ENCODE results near the gene ZNF691.

GRCh38 chr1:42797979-42798378 is 48.4 kb upstream of the ZNF691 start:
- TF ChIP-seq, protein P1, sequence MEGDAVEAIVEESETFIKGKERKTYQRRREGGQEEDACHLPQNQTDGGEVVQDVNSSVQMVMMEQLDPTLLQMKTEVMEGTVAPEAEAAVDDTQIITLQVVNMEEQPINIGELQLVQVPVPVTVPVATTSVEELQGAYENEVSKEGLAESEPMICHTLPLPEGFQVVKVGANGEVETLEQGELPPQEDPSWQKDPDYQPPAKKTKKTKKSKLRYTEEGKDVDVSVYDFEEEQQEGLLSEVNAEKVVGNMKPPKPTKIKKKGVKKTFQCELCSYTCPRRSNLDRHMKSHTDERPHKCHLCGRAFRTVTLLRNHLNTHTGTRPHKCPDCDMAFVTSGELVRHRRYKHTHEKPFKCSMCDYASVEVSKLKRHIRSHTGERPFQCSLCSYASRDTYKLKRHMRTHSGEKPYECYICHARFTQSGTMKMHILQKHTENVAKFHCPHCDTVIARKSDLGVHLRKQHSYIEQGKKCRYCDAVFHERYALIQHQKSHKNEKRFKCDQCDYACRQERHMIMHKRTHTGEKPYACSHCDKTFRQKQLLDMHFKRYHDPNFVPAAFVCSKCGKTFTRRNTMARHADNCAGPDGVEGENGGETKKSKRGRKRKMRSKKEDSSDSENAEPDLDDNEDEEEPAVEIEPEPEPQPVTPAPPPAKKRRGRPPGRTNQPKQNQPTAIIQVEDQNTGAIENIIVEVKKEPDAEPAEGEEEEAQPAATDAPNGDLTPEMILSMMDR (conservative IDR thresholded peaks at IDR 0.05 in 1 of 2, IDR thresholded peaks at IDR 0.05 in 1 of 2; ENCODE audit: extremely low read depth in 1 of 2, insufficient read depth in 1 of 2, low read depth in 1 of 2, low read length in 2 of 2) = no peak
- TF ChIP-seq EZH2 (IDR thresholded peaks at IDR 0.05; ENCODE audit: borderline replicate concordance, low read length) = no peak
